Fibroblast of the conjunctiva (primary cell): Measurements from ENCODE around the gene PAM.

ENCODE experiments used
- DNase-seq: peaks from one replicate; pipeline ENCODE4 v3.0.0-alpha.2; 2010; ENCODE audit warnings: low read depth

Gene PAM

DNA sequence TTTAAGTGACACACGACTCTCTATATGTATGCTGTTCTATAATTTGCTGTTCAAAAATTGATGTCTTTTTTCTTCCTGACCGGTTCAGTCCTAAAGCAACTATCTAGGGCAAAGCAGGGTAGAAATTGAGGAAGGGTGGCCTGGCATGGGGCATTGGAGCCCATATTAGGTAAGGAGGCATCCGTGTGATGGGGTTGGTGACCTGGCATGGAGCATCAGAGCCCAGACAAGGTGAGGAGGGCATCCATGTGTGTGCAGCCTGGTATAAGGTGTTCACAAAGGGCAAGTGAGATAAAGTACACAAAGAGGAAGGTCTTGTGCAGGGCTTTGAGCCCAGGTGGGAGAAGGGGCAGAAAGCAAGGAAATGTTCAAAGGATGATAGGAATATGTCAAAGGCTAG is 104.9 kb downstream of the PAM start:
- DNase-seq: no peak

DNA sequence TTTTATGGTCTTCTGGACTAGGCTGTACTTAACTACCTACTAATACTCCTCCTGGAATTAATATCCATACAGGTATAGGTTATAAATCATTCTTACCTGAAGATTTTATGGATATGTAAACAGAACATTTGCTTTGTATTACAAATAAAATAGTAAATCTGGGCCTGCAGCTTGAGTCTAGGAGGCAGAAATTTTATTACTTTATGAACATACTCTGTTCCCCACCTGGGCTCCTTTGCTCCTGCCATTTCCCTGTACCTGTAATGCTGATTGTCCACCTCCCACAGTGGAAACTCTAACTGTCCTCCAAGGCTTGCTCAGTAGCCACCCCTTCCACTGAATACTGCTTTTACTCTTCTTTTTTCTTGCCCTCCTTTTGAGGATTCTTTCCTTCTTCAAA is 108.0 kb downstream of the PAM start:
- no peak for DNase-seq

DNA sequence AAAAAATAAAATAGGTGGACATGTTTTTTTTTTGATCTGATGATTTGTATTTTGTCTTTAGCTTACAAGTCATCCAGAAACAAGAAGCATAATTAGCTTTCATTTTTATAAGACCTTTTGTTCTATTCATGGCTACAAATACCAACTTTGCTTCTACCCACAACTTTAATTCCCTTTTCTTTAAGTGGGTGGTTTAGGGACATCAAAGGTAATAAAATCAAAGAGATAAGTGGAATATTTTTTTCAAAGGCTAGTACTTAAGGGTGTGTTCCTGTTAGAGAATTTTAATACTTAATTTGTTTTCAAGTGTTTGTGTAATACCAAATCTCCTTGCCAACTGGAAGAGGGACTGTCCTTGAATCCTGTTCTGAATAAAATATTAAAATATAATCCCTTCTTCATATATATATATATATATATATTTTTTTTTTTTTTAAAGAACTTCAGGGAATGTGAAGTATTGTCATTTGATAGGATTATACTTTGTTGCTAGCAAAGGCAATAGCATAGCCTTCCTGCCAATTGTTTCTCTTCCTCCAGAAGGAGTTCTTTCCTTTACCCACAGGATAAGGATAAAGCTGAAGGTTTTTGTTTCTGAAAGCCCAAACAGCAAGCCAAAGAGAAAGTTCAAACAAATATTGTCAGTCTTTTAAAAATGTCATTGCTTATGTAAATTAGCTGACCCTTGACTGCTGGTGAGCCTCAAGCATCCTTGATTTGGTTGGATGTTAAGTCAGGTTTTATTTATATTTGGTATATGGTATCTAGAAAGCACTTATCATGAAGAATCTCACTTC is 108.9 kb downstream of the PAM start:
- no peak for DNase-seq

DNA sequence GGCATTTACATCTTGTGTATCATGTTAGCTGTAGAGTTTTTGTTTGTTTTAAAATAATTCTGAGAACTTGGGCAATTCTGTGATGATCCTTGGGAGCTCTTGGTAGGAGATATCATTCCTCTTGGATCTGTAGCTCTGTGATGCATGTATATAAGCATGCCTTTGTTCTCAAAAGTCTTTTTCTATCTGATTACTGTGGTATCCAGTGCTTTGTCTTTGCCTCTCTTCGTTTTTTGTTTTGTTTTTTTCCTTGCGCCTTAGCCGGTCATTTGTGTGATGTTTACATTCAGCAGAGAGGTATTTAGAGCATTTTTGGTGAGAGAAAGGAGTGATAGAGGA is 110.0 kb downstream of the PAM start:
- DNase-seq: no peak

DNA sequence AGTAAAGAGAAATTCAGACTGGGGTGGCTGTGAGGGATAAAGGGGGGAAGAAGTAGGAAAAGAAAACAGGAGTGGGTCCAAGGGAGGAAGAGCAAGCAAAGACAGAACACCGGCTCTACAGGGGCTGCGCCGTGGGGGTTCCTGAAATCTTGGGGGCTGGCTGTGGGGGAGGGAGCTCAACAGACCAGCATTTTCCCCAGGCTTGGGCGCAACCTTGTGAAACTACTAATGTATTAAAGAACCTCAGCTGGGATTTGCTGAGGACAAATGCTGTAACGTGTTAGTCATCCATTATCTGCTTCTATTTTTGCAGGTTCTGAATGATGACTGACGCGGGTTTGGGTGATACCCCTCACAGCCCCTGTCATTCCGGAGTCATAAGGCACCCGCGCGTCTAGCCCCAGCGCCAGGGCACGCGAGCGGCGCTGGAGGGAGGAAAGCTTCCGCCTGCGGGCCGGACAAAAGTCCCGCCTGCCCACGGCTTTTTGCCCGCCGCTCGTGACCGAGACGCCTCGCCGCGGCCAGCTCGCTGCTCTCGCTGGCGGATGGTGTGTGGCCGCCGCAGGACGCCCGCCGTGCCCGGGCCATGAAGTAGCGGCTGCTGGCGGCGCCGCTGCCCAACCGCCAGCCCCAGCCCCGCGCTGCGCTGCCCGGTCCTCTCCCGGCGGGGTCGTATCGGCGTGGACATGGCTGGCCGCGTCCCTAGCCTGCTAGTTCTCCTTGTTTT is 110.6 kb downstream of the PAM start:
- DNase-seq: peak; percentile 51

DNA sequence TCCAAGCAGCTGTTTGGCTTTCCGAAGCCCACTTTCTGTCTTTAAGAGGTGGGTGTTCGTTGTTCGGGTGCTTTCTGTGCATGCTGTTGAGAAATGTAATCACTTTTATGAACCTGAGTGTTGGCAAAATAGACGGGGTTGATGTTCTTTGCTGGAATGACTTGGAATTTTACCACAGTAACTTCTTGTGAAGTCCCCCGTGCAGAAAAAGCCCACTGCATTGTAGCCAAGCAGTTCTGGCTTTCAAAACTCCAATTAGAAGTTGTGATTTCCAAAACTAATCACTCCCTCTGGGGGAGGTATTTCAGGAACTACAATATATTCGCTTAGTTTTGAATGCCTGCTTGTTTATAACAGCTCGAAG is 111.1 kb downstream of the PAM start:
- no peak for DNase-seq

DNA sequence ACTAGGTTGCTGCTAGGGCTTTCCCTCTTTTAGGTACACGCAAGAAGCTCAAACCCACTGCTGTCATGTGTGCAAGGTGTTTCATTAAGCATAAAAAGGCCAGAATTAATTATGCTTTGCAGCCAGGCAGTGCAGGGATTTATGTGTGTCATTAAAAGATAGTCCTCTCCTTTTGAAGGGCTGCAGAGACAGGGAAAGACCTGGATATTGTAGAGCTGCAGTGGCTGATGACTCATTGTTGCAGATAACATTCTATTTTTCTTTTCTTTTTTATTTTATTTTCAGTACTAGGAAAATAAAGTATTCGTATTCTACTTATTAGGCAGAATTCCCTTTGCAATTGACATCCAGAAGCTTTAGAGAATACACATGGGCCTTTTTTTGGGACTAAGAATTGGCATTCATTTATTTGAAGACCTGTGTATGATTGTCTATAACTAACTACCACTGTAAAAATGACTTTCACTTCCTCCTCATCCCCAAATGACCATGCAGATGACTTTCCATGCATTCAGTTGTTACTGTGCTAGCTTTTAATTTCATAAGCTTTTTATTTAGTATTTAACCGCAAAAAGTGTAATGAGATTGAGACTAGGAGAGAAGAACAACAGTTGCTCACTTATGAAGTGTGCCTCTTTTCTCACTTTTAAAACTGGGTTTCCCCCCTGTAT is 113.0 kb downstream of the PAM start:
- DNase-seq: no peak

DNA sequence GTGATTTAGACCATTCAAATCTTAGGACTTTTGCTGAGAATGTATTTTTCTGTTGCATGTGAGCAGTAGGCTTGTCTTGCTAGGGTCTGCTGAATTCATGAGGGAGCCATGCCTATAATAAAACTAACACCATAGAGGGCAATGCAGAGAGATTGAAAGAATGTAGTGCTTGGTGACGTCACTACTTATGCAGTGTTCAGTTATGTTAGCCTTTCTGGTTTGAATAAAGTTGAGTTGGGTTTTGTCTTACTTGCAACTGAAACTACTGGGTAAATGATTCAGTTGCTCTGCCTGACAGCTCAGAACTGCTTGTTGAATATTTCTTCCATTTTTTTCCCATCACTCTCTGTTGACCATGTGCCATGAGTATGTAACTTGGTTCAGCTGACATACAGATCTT is 114.1 kb downstream of the PAM start:
- DNase-seq: no peak

DNA sequence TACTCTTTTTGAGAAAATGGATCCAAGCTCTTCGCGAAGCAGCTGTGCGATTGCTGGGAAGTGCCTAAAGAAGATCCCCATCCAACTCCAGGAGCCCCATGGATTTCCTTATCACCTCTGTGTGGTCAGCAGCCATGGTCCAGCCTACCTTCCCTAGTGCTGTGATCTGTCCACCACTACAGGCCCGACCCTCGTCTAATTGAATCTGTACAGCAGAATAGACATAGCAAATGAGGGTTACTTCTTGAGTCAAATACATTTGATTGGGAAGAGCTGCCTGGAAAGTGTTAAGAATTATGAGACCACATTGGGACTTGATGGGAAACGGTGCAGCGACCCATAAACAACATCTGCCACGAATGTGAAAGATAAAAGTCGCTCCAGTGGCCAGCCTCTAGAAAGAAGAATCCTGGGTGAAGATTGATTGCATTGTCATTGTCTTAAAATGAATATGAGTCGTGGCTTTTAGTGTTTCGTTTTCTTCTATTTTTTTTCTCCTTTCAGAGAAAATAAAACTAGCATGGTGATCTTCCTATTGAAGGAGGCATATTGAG is 118.4 kb downstream of the PAM start:
- DNase-seq: no peak

DNA sequence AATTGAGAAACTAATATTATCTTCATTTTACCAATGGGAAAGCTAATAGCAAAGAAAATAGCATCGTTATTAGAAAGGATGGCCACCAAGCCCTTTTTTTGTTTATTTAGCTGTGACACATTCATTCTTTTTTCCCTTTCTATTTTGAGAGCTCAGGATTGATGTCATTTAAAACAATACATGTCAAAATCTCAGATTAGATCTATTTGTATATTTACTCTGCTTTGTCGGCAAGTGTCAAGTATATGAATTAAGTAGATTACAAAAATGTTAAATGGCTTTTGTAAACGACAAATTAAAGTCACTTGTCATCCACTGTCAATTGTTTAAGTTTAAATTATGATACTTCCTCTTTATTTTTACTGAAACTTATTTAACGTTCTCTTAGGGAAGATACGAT is 118.9 kb downstream of the PAM start:
- no peak for DNase-seq

DNA sequence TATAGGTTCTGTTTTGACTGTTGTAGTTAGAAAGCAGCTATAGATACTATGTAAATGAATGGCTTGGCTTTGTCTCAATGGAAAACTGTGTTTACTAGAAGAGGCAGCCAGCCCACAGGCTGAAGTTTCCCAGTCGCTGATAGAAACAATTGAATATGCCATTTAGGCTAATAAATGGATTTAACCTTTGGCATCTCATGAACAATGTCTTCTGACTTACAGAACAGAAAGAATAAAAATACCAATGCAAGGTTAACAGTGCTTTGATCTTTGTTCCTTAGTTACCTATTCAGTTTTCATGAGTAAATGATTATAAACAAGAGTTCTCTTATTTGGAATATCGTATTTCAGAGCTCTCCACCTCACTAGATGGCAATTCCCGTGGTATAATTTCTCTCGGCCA is 120.6 kb downstream of the PAM start:
- DNase-seq: no peak

DNA sequence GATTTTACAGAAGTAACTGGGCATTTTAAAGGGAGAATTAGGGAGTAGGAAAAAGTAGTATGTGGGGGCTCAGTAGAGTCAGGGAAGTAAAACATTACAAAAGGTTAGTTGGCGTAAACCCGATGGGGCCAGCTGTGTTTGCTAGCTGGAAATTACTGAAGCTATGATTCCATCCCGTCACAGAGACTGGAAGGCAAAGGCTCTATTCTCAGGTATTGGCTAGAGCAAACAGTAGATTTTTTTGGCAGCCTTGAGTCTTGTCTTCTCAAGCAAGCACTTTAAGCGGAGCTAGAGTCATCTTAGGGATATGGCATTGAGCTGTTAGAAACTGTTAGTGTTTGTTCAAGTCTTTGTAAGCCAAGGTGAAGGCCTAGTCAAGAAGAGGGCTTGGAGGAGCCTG is 121.5 kb downstream of the PAM start:
- no peak for DNase-seq

DNA sequence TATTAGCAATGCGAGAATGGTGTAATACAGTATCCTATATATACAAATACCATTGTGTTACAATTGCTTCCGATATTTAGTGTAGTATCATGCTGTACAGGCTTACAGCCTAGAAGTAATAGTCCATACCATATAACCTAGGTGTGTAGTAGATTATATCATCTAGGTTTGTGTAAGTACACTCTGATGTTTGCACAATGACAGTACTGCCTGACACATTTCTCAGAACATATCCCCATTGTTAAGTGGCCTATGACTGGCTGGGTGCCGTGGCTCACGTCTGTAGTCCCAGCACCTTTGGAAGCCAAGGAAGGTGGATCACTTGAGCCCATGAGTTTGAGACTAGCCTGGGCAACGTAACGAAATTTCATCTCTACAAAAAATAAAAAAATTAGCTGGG is 124.6 kb downstream of the PAM start:
- no peak for DNase-seq

DNA sequence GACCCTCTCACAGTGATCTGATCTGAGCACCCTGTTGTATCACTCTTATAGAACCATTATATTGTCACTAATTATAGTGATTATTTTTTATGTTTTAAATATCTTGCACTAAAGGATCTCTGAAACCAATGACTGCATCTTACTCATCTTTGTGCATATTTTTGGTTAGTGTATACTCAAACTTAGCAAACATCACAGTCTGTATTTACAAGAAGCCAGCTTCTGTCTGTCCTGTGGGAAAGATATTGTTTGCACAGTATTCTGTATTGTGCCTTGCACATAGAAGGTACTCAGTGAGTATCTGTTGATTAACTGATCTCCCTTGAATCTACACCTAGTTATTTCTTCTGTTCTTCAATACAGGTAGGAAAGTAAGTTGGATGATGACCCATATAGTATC is 131.5 kb downstream of the PAM start:
- DNase-seq: no peak

DNA sequence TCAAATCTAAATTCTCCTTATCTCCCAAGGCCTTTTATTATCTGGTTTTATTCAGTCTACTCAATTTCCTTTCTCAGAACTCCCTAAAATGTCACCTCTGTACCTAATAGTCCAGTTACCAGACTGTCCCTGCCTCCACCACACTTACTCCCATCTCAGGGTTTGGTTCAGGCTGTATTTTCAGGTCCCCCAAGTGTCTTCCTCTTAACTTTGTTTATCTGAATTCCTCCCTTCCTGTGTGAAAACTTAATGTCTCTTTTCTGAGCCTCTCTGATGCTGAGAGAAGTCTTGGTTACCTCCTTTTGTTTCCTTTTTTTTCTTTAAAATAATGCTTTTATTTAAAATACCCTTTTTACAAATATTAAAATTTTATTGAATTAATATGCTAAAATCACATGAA is 133.4 kb downstream of the PAM start:
- no peak for DNase-seq

DNA sequence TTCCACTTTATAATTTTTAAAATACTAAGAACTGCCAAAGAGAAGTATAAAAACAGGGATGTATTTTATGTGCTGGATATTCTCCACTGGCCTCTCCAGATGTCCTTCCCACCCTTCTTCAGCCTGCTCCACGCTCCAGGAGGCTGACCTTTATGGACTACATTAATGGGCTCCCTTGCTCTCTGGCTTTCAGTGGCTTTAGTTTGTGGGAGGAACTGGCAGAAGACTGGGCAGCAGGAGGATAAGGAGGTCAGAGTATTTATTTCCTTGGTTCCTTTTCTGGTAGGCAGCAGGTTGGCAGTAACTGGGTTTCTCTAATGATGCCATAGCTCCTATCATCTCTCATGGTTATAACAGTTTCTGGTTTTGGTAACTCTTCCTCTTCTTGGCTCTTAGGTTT is 133.9 kb downstream of the PAM start:
- no peak for DNase-seq

DNA sequence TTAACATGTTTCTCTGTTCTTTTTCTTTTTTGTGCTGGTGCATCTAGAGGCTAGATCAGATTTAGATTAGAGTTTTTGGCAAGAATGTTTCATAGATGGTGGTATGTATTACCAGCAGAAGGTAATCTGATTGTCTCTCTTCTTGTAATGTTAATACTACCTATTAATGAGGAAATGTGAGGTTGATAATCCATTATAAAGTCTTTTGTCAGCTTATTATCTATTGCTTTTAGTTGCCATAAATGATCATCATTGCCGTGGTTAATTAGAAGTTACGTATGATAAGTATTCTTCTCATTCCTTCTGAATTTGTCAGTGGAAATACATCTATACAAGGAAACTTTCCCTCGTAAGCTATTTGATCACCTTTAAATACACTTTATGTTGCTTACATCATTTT is 135.0 kb downstream of the PAM start:
- DNase-seq: no peak

DNA sequence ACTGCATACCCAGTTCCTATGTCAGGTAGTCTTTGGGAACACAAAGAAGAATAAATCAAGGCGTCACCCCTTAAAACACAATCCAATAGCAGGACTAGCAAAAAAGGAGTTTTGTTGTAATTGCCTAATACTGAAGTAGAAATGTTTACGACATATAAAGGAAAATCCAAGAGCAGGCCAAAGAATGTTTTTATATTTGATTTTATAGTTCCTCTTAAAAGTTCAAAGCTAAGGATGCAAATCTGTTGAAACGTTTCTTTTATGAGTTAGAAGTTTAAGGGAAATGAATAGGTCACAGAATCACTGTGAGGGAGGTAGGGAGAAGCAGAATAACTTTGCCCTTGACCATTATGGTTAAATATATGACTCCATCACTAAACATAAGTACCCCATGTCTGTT is 136.1 kb downstream of the PAM start:
- no peak for DNase-seq

DNA sequence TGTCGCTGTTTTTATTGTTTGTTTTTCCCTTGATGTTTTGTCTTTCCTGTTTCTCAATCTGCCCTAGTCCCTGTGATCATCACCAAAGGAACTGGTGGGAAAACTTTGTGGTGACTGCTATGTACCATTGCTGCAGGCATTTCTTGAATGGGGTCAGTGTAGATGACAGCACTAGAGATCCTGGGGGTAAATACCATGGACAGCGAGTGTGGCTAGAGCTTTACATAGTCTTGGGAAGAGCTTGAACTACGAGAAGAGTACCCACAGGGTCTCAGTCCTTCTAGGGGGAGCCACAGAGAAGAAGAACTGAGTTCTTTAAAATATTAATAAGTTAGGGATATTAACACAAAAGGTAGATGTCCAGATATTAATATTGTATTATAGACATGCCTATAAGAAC is 138.8 kb downstream of the PAM start:
- DNase-seq: no peak

DNA sequence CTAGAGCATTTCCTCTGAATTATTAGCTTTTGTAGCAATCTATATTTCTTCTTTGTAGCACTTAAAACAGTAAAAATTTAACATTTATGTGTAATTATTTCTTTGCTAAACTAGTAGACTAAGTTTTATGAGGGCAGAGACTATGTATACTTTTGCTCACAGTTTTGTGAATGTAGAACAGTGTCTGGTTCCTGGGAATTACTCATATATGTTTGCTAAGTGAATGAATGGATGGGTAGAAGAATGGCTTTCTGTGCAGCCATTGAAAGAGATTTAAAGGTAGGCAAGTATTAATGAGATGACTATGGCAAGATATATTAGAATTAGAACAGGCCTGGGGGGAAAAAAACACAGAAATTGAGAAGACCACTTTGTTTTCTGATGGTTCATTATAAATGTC is 140.1 kb downstream of the PAM start:
- DNase-seq: no peak

DNA sequence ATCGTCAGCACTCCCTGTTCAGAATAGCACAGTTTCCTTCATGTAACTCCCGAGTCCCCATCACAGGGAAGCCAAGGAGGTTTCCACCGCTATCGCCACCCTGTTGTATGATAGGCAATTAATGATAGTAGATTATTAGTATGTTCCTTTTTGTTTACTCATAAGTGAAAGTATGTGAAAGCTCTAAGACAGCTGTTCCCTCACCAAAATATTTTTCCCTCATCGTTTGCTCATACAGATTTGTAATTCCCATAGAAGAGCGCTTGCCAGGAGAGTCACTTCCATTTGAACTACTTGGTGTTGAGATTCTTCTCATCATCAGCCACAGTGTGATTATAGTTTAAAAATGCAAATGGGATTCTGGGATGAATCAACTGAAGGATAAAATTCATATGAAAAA is 140.9 kb downstream of the PAM start:
- no peak for DNase-seq

DNA sequence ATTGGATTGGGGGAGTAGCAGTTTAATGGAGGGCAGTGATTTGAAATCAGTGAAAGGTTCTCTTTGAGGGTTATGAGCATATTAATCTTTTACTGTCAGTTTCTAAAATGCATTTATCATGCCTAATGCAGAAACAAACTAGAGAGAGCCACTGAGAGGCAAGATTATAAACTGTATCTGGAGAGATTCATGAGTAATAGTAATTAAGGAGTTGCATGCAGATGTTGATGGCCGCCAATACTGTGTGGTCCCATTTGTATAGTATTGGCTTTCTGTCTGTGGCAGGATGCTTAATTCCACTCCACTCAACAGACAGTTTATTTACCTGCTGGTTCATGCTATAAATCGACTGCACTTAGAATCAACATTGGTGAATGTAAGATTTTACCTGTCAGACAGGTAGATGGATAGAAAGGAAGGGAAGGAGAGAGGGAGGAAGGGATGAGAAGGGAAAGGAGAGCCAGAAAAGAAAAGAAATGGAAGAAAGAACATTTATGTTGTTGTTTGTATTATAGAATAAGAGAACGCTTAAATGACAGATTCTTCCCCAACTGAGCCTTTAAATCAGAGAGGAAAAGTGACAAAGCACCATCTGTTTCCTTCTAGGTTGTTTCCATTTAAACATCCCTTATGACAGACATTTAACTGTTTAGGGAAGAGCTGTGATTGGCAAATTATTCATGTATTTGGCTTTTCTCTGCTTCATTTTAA is 146.5 kb downstream of the PAM start:
- DNase-seq: no peak

DNA sequence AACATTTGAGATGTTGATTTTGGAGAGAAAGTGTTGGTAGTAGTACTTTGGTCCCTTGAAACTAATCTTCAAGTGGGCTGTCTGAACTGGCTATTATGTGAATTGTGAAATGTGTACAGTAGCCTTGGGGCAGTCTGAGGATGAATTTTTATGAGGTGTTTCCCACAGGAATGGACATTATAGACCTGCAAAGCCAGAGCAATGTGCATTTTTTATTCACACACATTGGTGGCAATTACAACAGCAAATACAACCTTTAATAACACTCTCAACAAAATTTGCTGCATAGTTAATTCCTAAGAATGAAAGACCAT is 147.0 kb downstream of the PAM start:
- DNase-seq: no peak
